Inflammatory macrophage treated with lipopolysaccharide for 1 hour (primary cell): ENCODE results near the gene VPS13D.

Source experiments
- DNase-seq, 2 donors: peaks; one replicate each; pipeline ENCODE4 v3.0.0-alpha.2; 2020 to 2022

The VPS13D gene

DNA sequence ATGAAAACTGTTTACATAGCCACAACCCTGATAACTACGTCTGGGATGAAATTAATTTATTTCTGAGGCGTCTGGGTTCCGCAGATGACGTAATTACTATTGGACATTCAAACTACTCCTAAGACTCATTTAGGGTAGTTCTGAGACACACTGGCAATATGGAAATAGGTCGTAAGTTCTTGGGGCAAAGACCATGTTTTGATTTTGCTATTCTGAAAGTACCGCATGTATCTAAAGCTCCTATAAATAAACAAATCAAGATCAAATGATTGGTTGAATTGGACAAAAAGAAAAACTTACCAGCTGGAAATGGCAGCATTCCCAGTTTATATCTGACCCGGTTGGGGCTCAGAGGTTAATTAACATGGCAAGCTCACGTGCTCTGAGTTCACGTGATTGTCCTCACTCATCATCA, 313.9 kb downstream of the VPS13D start:
- DNase-seq, result no peak

DNA sequence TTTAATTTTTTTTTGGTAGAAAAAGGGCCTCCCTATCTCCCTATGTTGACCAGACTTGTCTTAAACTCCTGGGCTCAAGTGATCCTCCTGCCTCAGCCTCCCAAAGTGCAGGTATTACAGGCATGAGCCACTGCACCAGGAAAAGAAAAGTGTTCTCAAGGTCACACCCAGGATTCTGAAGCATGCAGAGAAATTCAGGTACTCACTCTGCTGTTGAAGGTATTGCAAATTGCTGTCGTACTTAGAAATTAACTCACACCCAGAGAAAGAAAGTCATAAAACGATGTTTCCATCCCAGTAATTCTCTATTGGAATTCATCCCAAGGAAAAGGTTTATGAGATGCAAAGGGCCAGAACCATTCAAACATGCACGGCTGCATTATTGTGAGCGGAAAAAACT, 314.5 kb downstream of the VPS13D start:
- DNase-seq, result no peak

DNA sequence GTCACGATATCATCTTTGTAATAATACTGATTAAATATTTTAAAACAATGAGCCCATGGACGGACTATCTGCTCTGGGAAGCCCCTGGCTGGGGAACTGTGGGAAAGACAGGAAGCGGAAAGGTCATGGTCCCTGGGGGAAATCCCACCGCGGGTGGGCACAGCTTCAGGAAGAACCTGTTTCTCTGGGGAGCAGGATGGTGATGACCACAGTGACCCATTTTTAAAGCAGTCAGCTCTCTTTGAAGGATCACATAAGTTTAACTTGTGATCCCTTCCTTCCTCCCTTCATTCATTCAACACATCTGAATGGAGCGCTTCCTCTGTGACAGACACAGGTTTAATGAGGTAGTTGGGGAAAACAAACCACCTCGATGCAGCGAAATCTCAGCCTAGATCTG, 315.2 kb downstream of the VPS13D start:
- no peak for DNase-seq

DNA sequence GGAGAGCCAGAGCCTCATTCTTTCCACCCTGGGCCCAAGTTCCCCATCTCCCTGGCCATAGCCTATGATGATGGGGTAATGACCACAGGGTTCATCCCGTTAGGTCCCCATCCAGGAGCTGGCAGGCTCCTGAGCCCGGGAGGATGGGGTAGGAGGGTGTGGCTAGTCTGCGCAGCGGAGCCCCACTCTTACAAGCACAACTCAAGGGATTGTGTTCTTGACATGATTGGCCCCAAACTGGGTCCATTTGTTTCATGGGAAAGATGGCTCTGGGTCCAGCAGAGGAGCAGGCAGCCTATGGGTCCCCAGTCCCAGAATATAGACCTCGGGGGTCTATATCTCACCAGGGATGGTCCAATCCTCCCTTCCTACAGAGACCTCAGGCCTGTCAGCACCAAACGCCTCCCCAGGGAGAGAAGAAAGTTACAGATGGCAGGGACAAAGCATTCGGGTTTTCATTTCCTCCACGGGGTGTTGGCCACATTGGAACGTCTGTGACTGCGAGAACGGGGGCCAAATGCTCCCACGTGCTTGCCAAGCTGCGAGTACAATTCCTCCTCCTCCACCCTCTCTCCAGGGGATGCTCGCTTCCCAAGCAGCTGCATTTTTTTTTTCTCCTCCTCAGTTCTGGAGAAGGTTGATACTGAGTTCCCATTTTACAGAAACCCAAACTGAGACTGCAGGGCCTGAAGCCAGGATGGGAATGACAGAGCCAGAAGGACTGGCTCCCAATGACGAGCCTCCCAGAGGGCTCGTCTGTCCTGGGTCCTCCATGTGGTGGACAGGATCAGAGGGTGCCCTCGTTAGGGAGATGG, 317.1 kb downstream of the VPS13D start:
- DNase-seq, result no peak

DNA sequence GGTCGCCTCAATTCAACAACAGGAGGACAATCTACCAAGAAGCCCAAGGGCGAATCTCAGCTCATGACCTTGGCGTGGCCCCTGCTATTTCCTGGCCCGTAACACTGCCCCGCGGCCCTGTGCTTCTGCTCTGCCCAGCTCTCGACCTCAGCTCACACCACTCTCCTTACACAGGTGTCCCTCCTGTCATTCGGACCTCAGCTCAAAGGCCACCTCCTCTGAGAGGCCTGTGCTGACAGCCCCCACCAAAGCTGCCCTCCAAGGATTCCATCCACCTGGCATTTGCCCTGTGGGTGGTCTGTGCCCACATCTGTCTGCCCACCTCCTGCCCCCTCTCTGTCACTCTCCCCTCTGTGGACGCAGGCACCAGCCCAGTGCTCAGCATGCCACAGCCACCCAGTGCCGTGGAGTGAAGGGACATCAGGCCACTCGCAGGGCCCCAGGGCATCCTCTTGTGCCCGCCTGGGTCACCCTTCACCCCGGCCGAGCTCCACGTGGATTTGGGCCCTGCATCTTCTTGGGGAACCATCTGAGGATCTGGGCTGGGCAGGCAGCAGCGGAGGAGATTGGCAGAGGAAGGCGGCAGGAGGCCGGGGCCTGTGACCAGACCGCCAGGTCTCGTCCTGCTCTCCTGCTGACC, 317.9 kb downstream of the VPS13D start:
- no peak for DNase-seq

DNA sequence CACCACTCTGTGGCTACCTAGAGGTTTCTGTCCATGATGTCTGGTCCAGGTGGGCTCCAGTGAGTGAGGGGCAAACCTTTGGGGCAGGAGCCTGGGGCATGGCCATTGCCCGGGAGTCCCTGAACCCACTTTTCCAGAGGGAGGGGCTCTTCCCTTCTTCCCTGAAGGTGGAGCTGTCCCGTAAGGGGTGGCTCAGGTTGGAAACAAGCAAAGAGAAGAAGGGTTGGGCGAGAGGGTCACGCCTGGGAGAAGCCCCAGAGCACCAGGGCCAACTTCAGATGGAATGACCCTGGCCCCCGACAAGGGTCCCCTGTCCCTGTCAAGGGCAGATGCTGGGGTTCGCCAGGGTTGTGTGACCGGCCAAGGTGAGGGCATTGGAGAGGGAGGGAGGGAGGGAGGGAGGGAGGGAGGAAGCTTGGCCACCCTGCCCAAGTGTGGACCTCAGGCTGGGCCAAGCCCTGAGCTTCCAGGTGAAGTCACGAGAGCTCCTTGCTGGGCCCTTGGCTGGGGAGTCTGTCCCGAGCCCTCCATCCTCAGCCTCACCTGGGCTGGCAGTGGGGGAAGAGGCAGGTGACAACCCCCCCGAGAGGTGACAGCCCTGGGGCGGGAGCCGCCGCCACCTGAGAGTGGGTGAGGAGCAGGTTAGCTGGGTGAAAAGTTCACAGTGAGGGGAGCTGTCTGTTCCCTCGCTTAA, 318.6 kb downstream of the VPS13D start:
- DNase-seq, result no peak

DNA sequence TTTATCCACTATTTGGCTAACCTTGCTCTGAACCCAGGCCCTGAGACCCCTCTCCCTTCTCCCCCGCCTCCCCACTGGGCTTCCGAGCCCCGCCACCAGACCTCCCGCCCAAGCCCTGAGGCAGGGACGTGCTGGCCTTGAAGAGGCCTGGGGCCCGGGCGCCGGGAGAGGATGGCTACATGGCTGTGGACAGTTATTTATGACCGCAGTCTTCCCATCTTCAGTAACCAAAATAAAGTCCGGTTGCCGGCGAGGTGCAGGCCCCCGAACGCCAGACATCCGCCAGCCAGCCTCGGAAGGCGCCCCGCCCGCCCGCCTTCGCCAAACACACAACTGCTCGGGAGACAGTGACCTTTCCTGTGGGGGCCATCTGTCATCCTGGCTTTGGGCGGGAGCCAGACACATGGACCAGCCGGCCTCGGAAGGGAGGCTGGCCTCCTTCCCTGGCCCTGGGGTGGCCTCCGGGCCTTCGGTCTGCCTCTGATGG, 319.2 kb downstream of the VPS13D start:
- no peak for DNase-seq

DNA sequence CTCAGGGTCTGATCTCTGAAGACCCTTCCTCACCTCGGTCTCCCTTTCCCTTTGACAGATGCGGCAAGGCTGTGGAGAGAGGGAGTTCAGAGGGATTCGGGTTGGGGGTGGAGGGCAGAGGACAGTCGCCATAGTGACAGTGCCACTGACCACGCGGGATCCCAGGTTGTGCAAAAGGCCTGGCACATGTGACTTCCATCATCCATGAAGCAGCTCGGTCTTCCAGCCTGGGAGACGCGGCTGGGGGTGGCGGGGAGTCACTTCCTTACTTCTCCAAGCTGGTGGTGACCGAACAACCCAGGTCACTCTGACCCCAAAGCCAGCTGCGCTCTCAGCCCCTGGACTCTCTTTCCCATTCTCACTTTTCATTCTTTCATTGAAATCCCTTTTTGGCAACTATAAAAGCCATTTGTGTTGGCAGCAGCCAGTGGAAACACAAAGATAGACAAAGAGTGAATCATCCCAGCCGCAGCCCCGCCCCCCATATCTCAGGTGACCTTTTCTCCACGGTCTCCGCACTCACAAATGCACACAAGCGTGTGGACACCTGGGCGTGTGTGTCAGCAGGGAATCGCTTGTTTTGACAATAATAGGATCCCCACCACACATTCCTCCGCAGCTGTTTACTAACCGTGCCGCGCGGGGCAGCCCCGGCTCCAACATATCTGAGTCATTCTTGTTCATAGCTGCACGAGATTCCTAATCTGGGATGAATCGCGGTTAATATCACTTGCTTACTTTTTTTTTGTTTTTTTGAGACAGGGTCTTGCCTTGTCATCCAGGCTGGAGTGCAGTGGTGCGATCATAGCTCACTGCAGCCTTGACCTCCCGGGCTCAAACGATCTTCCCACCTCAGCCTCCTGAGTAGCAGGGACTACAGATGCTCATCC, 319.9 kb downstream of the VPS13D start:
- DNase-seq, result no peak

DNA sequence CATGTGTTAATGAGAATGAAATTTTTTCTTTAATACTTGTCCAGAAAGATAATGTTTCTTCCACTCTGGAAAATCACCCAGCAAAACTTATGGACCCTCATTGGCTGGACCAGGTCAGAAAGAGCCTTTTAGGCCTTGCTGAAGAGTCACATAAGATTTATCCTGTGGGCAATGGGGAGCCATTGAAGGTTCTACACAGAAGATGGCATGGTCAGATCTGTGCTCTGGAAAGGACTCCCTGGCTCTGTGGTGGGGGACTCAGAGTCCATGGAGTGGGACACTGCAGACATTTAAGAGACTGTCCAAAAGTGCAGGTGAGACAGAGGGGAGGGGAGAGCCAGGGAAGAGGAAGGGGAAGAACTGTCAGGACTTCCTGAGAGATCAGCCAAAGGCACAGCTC, 321.8 kb downstream of the VPS13D start:
- no peak for DNase-seq

DNA sequence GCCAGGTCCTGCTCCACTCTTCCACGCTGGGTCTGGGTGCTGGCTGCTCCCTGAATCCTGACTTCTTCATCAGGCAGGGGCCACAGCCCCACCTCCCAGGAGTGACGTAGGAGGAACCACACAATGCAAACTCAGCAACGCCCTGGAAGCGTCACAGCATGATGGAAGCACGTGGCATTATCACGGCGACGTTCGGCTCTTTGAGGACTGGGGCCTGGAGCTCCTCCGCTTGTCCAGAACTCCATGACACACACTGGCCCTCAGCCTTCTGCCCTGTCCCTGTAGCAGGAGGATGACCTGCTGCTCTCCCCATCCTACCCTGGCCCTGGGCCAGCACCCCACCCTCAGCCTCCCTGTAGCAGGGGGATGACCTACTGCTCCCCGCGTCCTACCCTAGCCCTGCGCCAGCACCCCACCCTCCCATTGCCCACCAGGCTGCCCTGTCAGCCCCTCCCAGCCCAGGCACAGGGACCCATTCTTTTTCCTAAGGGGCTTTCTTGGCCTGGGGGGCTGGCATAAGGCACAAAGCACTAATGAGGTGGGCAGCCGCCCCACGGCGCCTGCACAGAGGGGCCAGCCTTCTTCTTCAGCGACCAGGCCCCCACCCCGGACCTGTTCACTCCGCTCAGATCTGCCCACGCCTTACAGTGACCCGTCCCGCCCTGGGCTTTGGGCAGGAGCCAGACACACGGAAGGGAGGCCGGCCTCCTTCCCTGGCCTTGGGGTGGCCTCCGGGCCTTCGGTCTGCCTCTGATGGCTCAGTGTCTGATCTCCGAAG, 322.5 kb downstream of the VPS13D start:
- DNase-seq, result no peak

DNA sequence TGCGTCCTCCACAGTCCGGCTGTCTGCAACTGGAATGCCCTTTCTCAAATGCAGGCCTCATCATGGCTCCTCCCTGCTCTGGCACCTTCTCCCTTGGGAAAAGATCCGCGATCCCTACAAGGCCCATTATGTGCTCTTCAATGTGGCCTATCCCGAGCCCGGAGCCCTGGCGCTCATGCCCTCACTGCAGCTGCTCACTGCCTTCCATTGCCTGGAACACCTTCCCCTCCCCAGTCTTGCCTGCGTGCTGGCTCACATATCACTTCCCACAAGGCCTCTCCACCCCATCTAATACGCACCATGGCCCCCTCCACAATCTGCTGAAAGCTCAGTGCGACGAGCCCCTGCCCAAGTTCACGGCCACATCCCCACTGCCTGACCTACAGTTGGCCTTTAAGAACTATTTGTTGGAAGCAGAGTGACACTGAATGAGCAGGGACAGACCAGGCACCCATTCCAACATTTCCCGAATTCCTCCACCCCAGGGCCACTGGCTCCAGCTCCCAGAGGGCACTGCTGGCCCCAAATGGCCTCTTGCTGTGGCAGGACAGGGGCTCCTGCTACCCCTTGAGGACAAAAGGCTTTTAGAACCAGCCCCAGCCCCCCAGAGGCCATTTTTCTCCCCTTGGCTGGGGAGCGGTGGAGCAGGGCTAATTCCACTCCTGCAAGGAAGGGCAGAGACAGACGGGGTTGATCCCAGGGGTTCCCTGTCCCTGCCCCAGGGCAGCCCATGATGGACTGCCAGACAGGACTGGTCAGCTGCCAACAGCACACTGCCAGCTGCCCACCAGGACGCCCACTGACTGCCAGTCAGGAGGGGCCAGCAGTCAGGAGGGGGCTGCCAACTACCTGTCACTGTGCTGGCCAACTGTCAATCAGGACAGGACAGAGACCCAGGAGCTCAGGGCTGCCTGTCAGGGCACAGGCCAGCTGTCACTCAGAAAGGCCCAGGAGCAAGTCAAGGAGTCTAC, 323.4 kb downstream of the VPS13D start:
- DNase-seq, result no peak

DNA sequence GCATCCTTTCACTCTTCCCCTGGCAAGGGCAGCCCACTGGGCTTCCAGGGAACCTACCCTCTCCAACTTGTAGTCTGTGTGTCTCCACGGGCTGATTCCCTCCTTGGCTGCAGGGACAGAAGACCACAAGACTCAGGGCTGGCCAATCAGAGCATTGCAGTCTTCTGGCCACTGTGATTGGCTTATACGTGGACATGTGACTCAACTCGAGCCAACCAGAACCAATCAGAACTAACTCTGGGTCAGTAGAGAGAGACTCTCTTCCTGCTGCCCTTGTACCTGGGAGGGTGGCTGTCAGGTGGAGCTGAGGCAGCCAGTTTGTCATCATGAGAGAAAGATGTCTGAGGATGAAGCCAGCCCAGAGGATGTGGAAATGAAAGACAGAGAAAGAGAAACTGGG, 324.1 kb downstream of the VPS13D start:
- DNase-seq, result no peak

DNA sequence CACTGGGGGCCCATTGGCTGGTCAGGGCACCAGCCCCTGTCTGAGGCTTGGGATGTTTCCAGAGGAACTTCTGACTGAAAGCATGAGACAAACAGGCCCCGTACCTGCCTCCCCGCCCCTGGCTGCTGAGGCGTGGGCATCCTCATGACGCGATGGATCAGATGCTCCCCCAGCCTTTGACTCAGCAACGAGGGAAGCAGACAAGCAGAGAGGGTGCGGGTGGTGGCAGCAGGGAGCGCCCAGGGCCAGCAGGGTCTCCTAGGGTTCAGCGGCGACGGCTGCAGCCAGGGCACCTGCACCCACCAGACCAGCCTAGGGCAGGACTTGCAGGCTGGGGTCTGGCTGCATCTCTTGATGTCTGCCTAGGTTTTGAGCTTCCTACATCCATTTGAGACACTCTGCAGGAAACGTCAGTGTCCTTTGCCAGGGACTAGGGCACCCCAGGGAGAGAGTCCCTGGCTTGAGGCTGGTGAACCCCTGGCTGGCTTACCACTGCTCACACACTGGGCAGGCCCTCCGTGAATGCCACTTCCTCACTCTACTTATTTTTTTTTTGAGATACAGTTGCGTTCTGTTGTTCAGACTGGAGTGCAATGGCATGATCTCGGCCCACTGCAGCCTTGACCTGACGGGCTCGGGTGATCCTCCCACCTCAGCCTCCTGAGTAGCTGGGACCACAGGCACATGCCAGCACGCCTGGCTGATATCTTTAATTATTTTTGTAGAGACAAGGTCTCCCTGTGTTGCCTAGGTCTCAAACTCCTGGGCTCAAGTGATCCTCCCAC, 324.9 kb downstream of the VPS13D start:
- DNase-seq, result no peak

DNA sequence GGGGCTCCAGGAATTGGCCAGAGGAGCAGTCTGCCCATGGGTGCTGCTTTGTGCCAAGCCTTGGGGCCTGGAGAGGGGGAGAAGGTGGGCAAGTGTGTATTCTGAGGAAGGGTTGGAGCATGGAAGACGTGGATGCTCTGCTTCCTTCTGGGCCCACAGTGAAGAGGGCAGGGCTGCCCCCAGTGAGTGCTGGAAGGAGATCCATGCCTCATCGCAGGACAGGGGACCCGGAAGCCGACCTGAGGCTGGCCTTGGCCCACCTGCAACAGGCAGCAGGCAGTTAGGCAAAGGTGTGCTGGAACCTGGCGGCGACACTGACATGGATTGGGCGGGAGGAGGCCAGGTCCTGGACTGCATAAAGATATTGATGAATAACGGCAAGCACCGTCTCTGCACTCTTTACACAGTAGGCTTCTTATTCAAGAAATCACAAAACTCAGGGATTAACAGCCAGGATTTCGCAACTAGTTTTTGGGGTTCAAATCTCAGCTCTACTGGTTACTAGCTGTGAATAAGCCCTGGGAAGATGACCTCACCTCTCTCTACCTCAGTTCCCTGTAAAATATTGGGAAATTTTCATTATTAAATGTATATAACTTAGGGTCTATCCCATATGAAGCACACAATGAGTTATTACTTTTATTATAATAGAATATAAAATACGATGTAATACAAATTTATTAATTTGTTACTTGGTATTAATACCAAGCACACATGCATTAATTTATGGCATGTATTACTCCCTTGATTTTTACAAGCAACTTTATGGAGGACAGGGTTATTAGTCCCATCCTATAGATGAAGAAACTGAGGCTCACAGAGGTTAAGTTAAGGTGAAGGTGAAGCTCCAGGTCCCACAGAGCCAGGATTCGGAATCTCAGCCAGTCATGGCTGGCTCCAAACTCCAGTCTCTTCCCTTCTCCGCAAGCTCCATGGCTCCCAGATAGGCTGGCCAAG, 325.9 kb downstream of the VPS13D start:
- no peak for DNase-seq

DNA sequence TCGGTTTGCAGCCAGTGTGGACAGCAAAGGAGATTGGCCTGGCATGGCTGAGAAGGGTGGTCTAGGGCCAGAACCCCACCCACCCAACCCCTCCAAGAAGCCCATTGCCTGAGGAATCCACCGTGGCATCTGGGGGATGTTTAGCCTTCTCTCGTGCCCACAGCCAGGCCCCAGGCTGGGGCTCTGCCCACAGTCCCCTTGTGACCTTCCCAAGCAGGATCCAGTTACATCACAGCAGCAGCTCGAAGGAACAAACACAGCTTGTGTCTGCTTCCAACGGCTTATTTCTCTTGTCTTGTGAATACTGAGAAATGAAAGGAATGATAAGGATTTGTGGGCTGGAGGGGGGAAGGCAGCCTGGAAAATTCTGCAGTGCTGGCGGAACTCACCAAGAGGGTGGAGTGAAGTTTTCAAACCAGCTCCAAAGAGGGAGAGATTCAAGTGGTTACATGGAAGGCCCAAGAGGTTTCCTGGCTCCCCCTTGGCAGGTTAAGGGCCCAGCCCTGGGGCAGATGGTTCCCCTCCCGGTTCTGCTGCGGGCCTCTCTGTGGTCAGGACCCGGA, 326.6 kb downstream of the VPS13D start:
- peak; percentile 28 to 54 for DNase-seq

DNA sequence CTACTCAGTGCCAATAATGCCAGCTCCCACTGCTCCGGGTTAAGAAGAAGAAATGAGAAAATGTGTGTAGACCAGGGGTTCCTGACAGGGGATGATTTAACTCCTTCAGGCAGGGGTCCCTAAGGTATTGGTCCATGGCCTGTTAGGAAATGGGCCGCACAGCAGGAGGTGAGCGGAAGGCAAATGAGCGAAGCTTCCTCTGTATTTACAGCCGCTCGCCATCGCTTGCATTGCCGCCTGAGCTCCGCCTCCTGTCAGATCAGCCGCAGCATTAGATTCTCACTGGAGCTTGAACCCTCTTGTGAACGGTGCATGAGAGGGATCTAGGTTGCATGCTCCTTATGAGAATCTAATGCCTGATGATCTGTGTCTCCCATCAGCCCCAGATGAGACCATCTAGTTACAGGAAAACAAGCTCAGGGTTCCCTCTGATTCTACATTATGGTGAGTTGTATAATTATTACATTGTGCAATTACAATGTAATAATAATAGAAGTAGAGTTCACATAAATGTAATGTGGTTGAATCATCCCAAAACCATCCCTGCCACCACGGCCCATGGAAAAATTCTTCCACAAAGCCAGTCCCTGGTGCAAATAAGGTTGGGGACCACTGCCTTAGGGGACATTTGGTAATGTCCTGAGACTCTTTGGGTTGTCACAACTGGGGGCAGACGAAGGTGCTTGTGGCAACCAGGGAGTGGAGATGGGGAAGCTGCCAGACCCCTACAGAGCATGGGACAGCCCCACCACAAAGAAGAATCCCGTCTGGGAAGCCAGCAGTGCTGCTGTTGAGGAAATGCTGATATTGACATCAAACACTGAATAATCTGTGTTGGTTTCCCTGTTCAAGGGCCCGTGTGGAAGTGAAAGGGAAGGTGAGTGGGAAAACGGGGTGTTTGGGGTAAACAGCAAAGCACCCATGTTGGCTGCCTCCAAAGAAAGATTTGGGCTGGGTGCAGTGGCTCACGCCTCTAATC, 327.4 kb downstream of the VPS13D start:
- DNase-seq, result no peak

DNA sequence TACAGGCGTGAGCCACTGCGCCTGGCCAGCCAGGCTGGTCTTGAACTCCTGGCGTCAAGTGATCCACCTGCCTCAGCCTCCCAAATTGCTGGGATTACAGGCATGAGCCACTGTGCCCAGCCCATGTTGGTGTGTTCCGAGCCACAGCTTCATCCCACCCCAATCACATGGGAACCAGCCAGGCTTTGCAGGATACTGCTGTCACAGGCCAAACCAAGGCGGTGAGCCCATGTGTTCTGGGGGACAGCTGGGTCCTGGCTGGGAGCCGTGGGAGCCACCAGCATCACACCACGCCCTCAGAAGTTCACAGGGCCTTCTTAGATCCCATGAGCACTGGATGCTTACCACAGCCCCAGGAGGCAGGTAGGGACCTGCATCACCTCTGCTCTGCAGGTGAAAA, 331.3 kb downstream of the VPS13D start:
- DNase-seq, result no peak
